Anterior cingulate cortex (tissue), 58 donors: ENCODE results near the gene CDYL2.
"Not testable (repeated sequence)": the region's sequence is repeated elsewhere in the genome, so short reads cannot be mapped to it uniquely, and the experiment has no call there.

Source experiments
- DNase-seq, 58 donors: peaks; one replicate each; lab custom pipeline; 2025; lab: John Stamatoyannopoulos, UW

CDYL2 gene

GRCh38 chr16:80680839-80681238 lies 123.6 kb downstream of the CDYL2 start:
- DNase-seq = peak in 25 of 58 donors; percentile 9 to 64 (median 32)

- DNase-seq = peak in 3 of 58 donors; percentile 1 to 14 (median 3)
Measured at GRCh38 chr16:80680046-80680445, 124.4 kb downstream of the CDYL2 start.

GRCh38 chr16:80674884-80675283 lies 129.5 kb downstream of the CDYL2 start:
- DNase-seq = no peak

GRCh38 chr16:80672379-80672778 lies 132.0 kb downstream of the CDYL2 start:
- DNase-seq = no peak

GRCh38 chr16:80671281-80671849 lies 133.0 kb downstream of the CDYL2 start:
- DNase-seq = no peak

- no peak for DNase-seq
Measured at GRCh38 chr16:80670170-80670865, 134.1 kb downstream of the CDYL2 start.

GRCh38 chr16:80669673-80670072 lies 134.7 kb downstream of the CDYL2 start:
- DNase-seq = no peak

- no peak for DNase-seq
Measured at GRCh38 chr16:80667925-80668324, 136.5 kb downstream of the CDYL2 start.

GRCh38 chr16:80667251-80667560 lies 137.2 kb downstream of the CDYL2 start:
- DNase-seq = no peak

- no peak for DNase-seq
Measured at GRCh38 chr16:80666378-80667250, 137.8 kb downstream of the CDYL2 start.

- DNase-seq = no peak
Measured at GRCh38 chr16:80665356-80665755, 139.0 kb downstream of the CDYL2 start.

GRCh38 chr16:80664786-80665185 lies 139.6 kb downstream of the CDYL2 start:
- DNase-seq = no peak

- no peak for DNase-seq
Measured at GRCh38 chr16:80664226-80664625, 140.2 kb downstream of the CDYL2 start.

- DNase-seq = no peak
Measured at GRCh38 chr16:80663078-80663477, 141.3 kb downstream of the CDYL2 start.

- no peak for DNase-seq
Measured at GRCh38 chr16:80659865-80660264, 144.5 kb downstream of the CDYL2 start.

- DNase-seq = no peak
Measured at GRCh38 chr16:80656711-80657150, 147.7 kb downstream of the CDYL2 start.

- no peak for DNase-seq
Measured at GRCh38 chr16:80656161-80656560, 148.2 kb downstream of the CDYL2 start.

GRCh38 chr16:80655751-80656150 lies 148.6 kb downstream of the CDYL2 start:
- DNase-seq = no peak

GRCh38 chr16:80654094-80654862 lies 150.1 kb downstream of the CDYL2 start:
- no peak for DNase-seq

GRCh38 chr16:80652441-80652840 lies 152.0 kb downstream of the CDYL2 start:
- DNase-seq = no peak

GRCh38 chr16:80650281-80650680 lies 154.1 kb downstream of the CDYL2 start:
- not testable (repeated sequence) for DNase-seq
